Astrocyte (in vitro differentiated cells and primary cell): ENCODE data around the gene SLC9C1. TPM values are rescaled to one million over a fixed set of nuclear protein-coding genes. Genes with fewer than 3 reads are reported as not detected.
A peak's percentile ranks its signal among the peaks of the same experiment; 100 is the strongest.

ENCODE experiments used
- DNase-seq: peaks from one replicate; pipeline ENCODE4 v3.0.0-alpha.2; 2010; ENCODE audit warnings: low read depth
- FAIRE-seq: peaks from 2 replicates; lab custom pipeline; 2011; peaks lifted over from hg19 to GRCh38; lab: Jason Lieb, UNC
- H2AFZ ChIP-seq: 2 replicates; pipeline ENCODE4 v1.6.0; 2012; ENCODE audit warnings: low read depth, low read length, inconsistent platforms
- H3K27ac ChIP-seq: 2 replicates; pipeline ENCODE4 v1.5.1; 2011; ENCODE audit warnings: low read depth, low read length, inconsistent platforms
- H3K27me3 ChIP-seq: 2 replicates; pipeline ENCODE4 v1.6.0; 2011; ENCODE audit warnings: low read length, inconsistent platforms; ENCODE audit not compliant: insufficient read depth
- H3K36me3 ChIP-seq: 2 replicates; pipeline ENCODE4 v1.5.1; 2011; ENCODE audit warnings: low read length, inconsistent platforms; ENCODE audit not compliant: insufficient read depth
- H3K4me1 ChIP-seq: 2 replicates; pipeline ENCODE4 v1.5.1; 2011; ENCODE audit warnings: low read length, inconsistent platforms; ENCODE audit not compliant: insufficient read depth
- H3K4me2 ChIP-seq: 2 replicates; pipeline ENCODE4 v1.6.0; 2012; ENCODE audit warnings: low read length, inconsistent platforms
- H3K4me3 ChIP-seq: 2 replicates; pipeline ENCODE4 v1.5.1; 2011; ENCODE audit warnings: low read depth, mild to moderate bottlenecking, low read length, inconsistent platforms; ENCODE audit not compliant: insufficient read depth
- H3K79me2 ChIP-seq: 2 replicates; pipeline ENCODE4 v1.6.0; 2012; ENCODE audit warnings: mild to moderate bottlenecking, low read length, inconsistent platforms; ENCODE audit not compliant: insufficient read depth
- H3K9ac ChIP-seq: 2 replicates; pipeline ENCODE4 v1.6.0; 2012; ENCODE audit warnings: mild to moderate bottlenecking, low read length, inconsistent platforms
- H3K9me3 ChIP-seq: 2 replicates; pipeline ENCODE4 v1.5.1; 2012; ENCODE audit warnings: low read depth, mild to moderate bottlenecking, low read length, inconsistent platforms; ENCODE audit not compliant: insufficient read depth
- H4K20me1 ChIP-seq: 2 replicates; pipeline ENCODE4 v1.6.0; 2012; ENCODE audit warnings: low read length, inconsistent platforms; ENCODE audit not compliant: insufficient read depth
- H3K27ac Mint-ChIP-seq: one replicate; pipeline ENCODE4 v1.8.0; 2021; ENCODE audit warnings: mild to moderate bottlenecking, mixed read lengths; ENCODE audit not compliant: unreplicated experiment
- H3K27me3 Mint-ChIP-seq: one replicate; pipeline ENCODE4 v1.8.0; 2021; ENCODE audit warnings: low read depth, mixed read lengths; ENCODE audit not compliant: unreplicated experiment
- H3K36me3 Mint-ChIP-seq: one replicate; pipeline ENCODE4 v1.8.0; 2021; ENCODE audit warnings: low read depth, mixed read lengths; ENCODE audit not compliant: unreplicated experiment
- H3K4me1 Mint-ChIP-seq: one replicate; pipeline ENCODE4 v1.8.0; 2021; ENCODE audit warnings: low read depth, mixed read lengths; ENCODE audit not compliant: unreplicated experiment
- H3K4me3 Mint-ChIP-seq: one replicate; pipeline ENCODE4 v1.8.0; 2021; ENCODE audit warnings: mild to moderate bottlenecking, moderate library complexity, mixed read lengths; ENCODE audit not compliant: unreplicated experiment
- H3K9me3 Mint-ChIP-seq: one replicate; pipeline ENCODE4 v1.8.0; 2021; ENCODE audit warnings: mild to moderate bottlenecking, mixed read lengths; ENCODE audit not compliant: unreplicated experiment
- EZH2 ChIP-seq: IDR thresholded peaks from 2 replicates; pipeline ENCODE4 v1.6.1; 2012; ENCODE audit warnings: mild to moderate bottlenecking, low read length, inconsistent platforms; ENCODE audit not compliant: insufficient read depth
- total RNA-seq: library from RNA; stranded (reverse); gene quantifications from 2 replicates; pipeline ENCODE4 v1.2.1, GENCODE V29; 2021
- TF ChIP-seq, protein P1 (sequence below): IDR thresholded peaks from 2 replicates; pipeline ENCODE4 v1.5.1; 2011; ENCODE audit warnings: low read depth, mild to moderate bottlenecking, inconsistent platforms, low read length, moderate library complexity; ENCODE audit not compliant: insufficient read depth

SLC9C1 gene
- total RNA-seq, 1 donor from 2014 or later, result not detected

DNA sequence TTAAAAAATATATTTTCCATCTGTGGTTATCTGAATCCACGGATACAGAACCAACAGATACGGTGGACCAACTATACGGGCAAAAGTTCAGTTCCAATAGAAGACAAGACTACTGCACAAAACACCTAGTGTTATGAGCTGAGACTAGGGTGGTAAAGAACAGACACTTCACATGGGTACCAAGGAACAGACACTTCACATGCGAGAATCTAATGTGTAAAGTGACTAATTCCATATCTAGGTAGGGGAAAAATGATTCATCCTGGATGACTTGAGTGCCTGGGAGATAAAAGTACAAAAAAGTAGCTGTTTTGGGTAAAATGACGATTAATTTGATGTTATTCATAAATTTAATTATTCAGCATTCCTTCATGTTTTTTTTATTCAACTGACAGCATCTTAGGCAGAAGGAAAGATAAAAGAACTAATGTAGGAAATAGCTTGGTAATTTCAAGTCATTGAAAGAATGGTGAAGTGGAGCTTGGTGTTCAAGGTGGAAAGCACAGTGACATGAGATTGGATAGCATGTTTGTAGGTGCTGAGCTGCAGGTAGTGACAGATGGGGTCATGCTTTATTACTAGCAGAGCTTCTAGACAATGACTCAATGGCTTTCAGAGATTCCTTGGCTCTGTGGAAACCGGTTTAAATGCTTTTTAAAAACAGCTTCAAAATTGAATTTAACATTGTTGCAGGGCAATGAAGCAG lies 44.2 kb upstream of the SLC9C1 start:
- Histone ChIP-seq H3K27ac (no peak overlapping the region), H3K79me2 (no peaks in the 10 kb centered on the region), H3K36me3 (no peaks in the 10 kb centered on the region)

GRCh38 chr3:112335434-112335781 lies 41.4 kb upstream of the SLC9C1 start:
- Histone ChIP-seq H4K20me1 (no peaks in the 10 kb centered on the region), H3K27ac (no peak overlapping the region), H3K79me2 (no peaks in the 10 kb centered on the region), H3K4me3 (no peak overlapping the region), H2AFZ (no peak overlapping the region), H3K9me3 (no peaks in the 10 kb centered on the region), H3K4me1 (peaks cover 4% of the 10 kb centered on the region), H3K36me3 (no peaks in the 10 kb centered on the region), H3K9ac (no peak overlapping the region), H3K27me3 (no peaks in the 10 kb centered on the region), H3K4me2 (no peak overlapping the region)
- DNase-seq (no peak), FAIRE-seq (no peak)
- Mint-ChIP-seq H3K4me3 (no peak overlapping the region), H3K9me3 (no peaks in the 10 kb centered on the region), H3K27ac (no peak overlapping the region), H3K4me1 (peaks cover 24% of the 10 kb centered on the region), H3K27me3 (no peaks in the 10 kb centered on the region), H3K36me3 (no peaks in the 10 kb centered on the region)
- no peak for TF ChIP-seq EZH2
- TF ChIP-seq, protein P1, sequence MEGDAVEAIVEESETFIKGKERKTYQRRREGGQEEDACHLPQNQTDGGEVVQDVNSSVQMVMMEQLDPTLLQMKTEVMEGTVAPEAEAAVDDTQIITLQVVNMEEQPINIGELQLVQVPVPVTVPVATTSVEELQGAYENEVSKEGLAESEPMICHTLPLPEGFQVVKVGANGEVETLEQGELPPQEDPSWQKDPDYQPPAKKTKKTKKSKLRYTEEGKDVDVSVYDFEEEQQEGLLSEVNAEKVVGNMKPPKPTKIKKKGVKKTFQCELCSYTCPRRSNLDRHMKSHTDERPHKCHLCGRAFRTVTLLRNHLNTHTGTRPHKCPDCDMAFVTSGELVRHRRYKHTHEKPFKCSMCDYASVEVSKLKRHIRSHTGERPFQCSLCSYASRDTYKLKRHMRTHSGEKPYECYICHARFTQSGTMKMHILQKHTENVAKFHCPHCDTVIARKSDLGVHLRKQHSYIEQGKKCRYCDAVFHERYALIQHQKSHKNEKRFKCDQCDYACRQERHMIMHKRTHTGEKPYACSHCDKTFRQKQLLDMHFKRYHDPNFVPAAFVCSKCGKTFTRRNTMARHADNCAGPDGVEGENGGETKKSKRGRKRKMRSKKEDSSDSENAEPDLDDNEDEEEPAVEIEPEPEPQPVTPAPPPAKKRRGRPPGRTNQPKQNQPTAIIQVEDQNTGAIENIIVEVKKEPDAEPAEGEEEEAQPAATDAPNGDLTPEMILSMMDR, result no peak

More for the DNA sequence above, 44.2 kb upstream of the SLC9C1 start:
- Mint-ChIP-seq H3K4me1 (peaks cover 24% of the 10 kb centered on the region), H3K36me3 (peaks cover 3% of the 10 kb centered on the region), H3K4me3 (no peak overlapping the region), H3K27me3 (no peaks in the 10 kb centered on the region), H3K27ac (no peak overlapping the region), H3K9me3 (no peaks in the 10 kb centered on the region)
- H3K27me3 ChIP-seq, result no peaks in the 10 kb centered on the region
- H3K9ac ChIP-seq, result no peak overlapping the region
- FAIRE-seq (no peak), DNase-seq (peak; percentile 43)
- no peak for TF ChIP-seq EZH2
- TF ChIP-seq, protein P1, result no peak
- no peaks in the 10 kb centered on the region for H3K9me3 ChIP-seq
- no peaks in the 10 kb centered on the region for H3K4me1 ChIP-seq
- H2AFZ ChIP-seq, result no peak overlapping the region
- H4K20me1 ChIP-seq, result no peaks in the 10 kb centered on the region
- H3K4me2 ChIP-seq, result no peak overlapping the region
- no peak overlapping the region for H3K4me3 ChIP-seq
